Suprapubic skin (tissue), 4 donors: ENCODE data around the gene CCNI2.

Experiments used
- CTCF ChIP-seq, 2 donors: fragments of 200-600 bp in 1 of 2; fragments of 450-650 bp in 1 of 2; sonication (generic) in 1 of 2; IDR thresholded peaks; one replicate each; pipeline ENCODE4 v1.5.1; 2016 to 2019; ENCODE audit warnings: antibody characterized with exemption in 2 of 2, mild to moderate bottlenecking in 1 of 2, moderate library complexity in 1 of 2
- EP300 ChIP-seq: sonication (generic); formaldehyde crosslinking; IDR thresholded peaks from one replicate; pipeline ENCODE4 v1.6.1; 2017; ENCODE audit warnings: antibody characterized with exemption
- POLR2AphosphoS5 ChIP-seq, 3 donors: sonication (generic); formaldehyde crosslinking; IDR thresholded peaks; one replicate each; pipeline ENCODE4 v1.6.1; 2017; ENCODE audit warnings: antibody characterized with exemption in 3 of 3

DNA sequence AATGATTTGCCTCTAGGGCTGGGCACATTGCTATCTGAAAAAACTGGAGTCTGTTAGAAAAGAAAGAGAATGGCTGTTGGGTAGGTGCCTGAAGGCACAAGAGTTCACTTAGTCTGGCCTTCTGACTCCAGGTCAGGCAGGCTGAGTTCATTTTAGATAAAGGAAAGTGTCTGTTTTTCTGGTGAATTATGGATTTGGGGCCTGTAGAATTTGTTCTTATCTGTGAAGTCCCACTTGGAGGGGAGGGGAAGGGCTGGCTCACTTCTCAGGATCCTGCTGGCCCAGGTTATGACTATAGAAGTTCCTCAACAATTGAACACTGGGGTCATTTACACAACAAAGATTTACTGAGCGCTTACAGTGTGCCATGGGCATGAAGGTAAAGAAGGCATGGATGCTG lies 41.3 kb downstream of the CCNI2 start:
- TF ChIP-seq CTCF (IDR thresholded peaks at IDR 0.05) = no peak
- no peak for TF ChIP-seq EP300
- no peak for TF ChIP-seq POLR2AphosphoS5 (IDR thresholded peaks at IDR 0.05)
